ENCODE data around the gene FAM200A.

DNA sequence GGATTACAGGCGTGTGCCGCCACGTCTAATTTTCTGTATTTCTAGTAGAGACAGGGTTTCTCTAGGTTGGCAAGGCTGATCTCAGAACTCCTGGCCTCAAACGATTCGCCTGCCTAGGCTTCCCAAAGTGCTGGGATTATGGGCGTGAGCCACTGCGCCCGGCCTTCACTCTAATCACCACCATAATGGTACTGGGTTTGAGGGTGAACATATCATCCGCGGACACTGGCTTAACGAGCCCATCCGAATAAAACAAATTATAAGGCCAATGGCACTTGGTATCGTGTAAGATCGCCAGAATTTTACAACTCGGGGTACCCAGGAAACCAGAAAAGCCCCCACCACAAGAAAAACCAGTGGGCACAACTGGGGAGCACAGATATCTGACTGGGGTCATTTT, 580 bp downstream of the FAM200A start:
- TF ChIP-seq MAX (IDR thresholded peaks at IDR 0.05) (no peak), NR2F2 (IDR thresholded peaks at IDR 0.05) (no peak), REST (IDR thresholded peaks at IDR 0.05) (no peak), FOXA1 (IDR thresholded peaks at IDR 0.05) (no peak), TAF1 (conservative IDR thresholded peaks at IDR 0.05) (no peak), GABPA (IDR thresholded peaks at IDR 0.05 in 1 of 2, conservative IDR thresholded peaks at IDR 0.05 in 1 of 2) (no peak)
- TF ChIP-seq, protein P1, sequence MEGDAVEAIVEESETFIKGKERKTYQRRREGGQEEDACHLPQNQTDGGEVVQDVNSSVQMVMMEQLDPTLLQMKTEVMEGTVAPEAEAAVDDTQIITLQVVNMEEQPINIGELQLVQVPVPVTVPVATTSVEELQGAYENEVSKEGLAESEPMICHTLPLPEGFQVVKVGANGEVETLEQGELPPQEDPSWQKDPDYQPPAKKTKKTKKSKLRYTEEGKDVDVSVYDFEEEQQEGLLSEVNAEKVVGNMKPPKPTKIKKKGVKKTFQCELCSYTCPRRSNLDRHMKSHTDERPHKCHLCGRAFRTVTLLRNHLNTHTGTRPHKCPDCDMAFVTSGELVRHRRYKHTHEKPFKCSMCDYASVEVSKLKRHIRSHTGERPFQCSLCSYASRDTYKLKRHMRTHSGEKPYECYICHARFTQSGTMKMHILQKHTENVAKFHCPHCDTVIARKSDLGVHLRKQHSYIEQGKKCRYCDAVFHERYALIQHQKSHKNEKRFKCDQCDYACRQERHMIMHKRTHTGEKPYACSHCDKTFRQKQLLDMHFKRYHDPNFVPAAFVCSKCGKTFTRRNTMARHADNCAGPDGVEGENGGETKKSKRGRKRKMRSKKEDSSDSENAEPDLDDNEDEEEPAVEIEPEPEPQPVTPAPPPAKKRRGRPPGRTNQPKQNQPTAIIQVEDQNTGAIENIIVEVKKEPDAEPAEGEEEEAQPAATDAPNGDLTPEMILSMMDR (IDR thresholded peaks at IDR 0.05; ENCODE audit: low read depth, low read length, missing input control), result no peak
- TF ChIP-seq, protein P2, sequence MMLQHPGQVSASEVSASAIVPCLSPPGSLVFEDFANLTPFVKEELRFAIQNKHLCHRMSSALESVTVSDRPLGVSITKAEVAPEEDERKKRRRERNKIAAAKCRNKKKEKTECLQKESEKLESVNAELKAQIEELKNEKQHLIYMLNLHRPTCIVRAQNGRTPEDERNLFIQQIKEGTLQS (IDR thresholded peaks at IDR 0.05), result no peak

Data from liver (tissue), 3 donors.